GM20431 (cell line): ENCODE data around the gene GJD3.

Experiments
- in situ Hi-C: fragments of 300-500 bp; cut with MseI, MboI; formaldehyde crosslinking; loops from one replicate; pipeline ENCODE4 v1.15.0; 2020; ENCODE audit warnings: low sequenced_read_pairs; ENCODE audit not compliant: unreplicated experiment

GJD3 gene

GRCh38 chr17:40327244-40327729 lies 37.2 kb downstream of the GJD3 start:
- in situ Hi-C loops: no loop called here

GRCh38 chr17:40326832-40327199 lies 37.7 kb downstream of the GJD3 start:
- in situ Hi-C loops: no loop called here

GRCh38 chr17:40326014-40326831 lies 38.3 kb downstream of the GJD3 start:
- in situ Hi-C loops: no loop called here

- in situ Hi-C loops: no loop called here
Observed at GRCh38 chr17:40325156-40326013, 39.2 kb downstream of the GJD3 start.

- in situ Hi-C loops: no loop called here
Observed at GRCh38 chr17:40323391-40324381, 40.9 kb downstream of the GJD3 start.

- in situ Hi-C loops: no loop called here
Observed at GRCh38 chr17:40322358-40323315, 41.9 kb downstream of the GJD3 start.

GRCh38 chr17:40321961-40322357 lies 42.6 kb downstream of the GJD3 start:
- in situ Hi-C loops: no loop called here

GRCh38 chr17:40321524-40321929 lies 43.0 kb downstream of the GJD3 start:
- in situ Hi-C loops: no loop called here

GRCh38 chr17:40320756-40321523 lies 43.6 kb downstream of the GJD3 start:
- in situ Hi-C loops: no loop called here

GRCh38 chr17:40319651-40320540 lies 44.6 kb downstream of the GJD3 start:
- in situ Hi-C loops: no loop called here

- in situ Hi-C loops: no loop called here
Observed at GRCh38 chr17:40318830-40319391, 45.6 kb downstream of the GJD3 start.

GRCh38 chr17:40317880-40318829 lies 46.4 kb downstream of the GJD3 start:
- in situ Hi-C loops: no loop called here

GRCh38 chr17:40317345-40317873 lies 47.1 kb downstream of the GJD3 start:
- in situ Hi-C loops: no loop called here

- in situ Hi-C loops: no loop called here
Observed at GRCh38 chr17:40316571-40317344, 47.8 kb downstream of the GJD3 start.
